Hepatocyte (in vitro differentiated cells): ENCODE measurements around the gene RALGAPB.

Experiments
- CTCF ChIP-seq: fragments of 200-600 bp; sonication (generic); IDR thresholded peaks from 2 replicates; pipeline ENCODE4 v1.5.1; 2016; ENCODE audit warnings: antibody characterized with exemption, mild to moderate bottlenecking; ENCODE audit not compliant: poor library complexity
- EZH2 ChIP-seq: fragments of 200-600 bp; sonication (generic); IDR thresholded peaks from 2 replicates; pipeline ENCODE4 v1.6.1; 2016; ENCODE audit warnings: antibody characterized with exemption, mild to moderate bottlenecking, borderline replicate concordance
- EZH2phosphoT487 ChIP-seq: fragments of 200-600 bp; sonication (generic); IDR thresholded peaks from one replicate; pipeline ENCODE4 v1.6.1; 2018; ENCODE audit warnings: antibody characterized with exemption, mild to moderate bottlenecking, low read depth, moderate library complexity; ENCODE audit not compliant: unreplicated experiment, severe bottlenecking

GRCh38 chr20:38588303-38588702, 115.7 kb downstream of the RALGAPB start:
- TF ChIP-seq CTCF (no peak), EZH2 (no peak), EZH2phosphoT487 (no peak)
